GM12864 (cell line): ENCODE measurements around the gene MIOX.
A peak's percentile ranks its signal among the peaks of the same experiment; 100 is the strongest.

ENCODE experiments used
- DNase-seq: peaks from one replicate; pipeline ENCODE4 v3.0.0-alpha.2; 2011; ENCODE audit warnings: low read depth
- H3K4me3 ChIP-seq: 2 replicates; pipeline ENCODE4 v1.5.1; 2011; ENCODE audit warnings: mild to moderate bottlenecking, low read depth, low read length, control low read depth
- CTCF ChIP-seq: IDR thresholded peaks from 2 replicates; pipeline ENCODE4 v1.5.1; 2011; ENCODE audit warnings: low read depth, mild to moderate bottlenecking, moderate library complexity, low read length, control low read depth, inconsistent platforms; ENCODE audit errors: missing control alignments

MIOX gene

GRCh38 chr22:50468626-50469025, 18.0 kb upstream of the MIOX start:
- no peak for TF ChIP-seq CTCF
- DNase-seq: no peak
- H3K4me3 ChIP-seq: no peak overlapping the region

GRCh38 chr22:50469377-50470305, 17.0 kb upstream of the MIOX start:
- H3K4me3 ChIP-seq: peak overlapping the region; percentile 19
- no peak for TF ChIP-seq CTCF
- peak; percentile 91 for DNase-seq

GRCh38 chr22:50470491-50470890, 16.2 kb upstream of the MIOX start:
- no peak for DNase-seq
- TF ChIP-seq CTCF: no peak
- H3K4me3 ChIP-seq: peak overlapping the region; percentile 19

GRCh38 chr22:50471197-50471847, 15.3 kb upstream of the MIOX start:
- no peak for TF ChIP-seq CTCF
- no peak for DNase-seq
- H3K4me3 ChIP-seq: no peak overlapping the region

- no peak overlapping the region for H3K4me3 ChIP-seq
- no peak for TF ChIP-seq CTCF
- DNase-seq: no peak
Observed at GRCh38 chr22:50471962-50472361, 14.7 kb upstream of the MIOX start.

GRCh38 chr22:50473088-50473487, 13.6 kb upstream of the MIOX start:
- TF ChIP-seq CTCF: peak; percentile 71
- no peak overlapping the region for H3K4me3 ChIP-seq
- DNase-seq: no peak
